Measurements from ENCODE around the gene DHX32. TPM values are rescaled to one million over a fixed set of nuclear protein-coding genes. Genes with fewer than 3 reads are reported as not detected.
"Not testable (repeated sequence)": the region's sequence is repeated elsewhere in the genome, so short reads cannot be mapped to it uniquely, and the experiment has no call there.

DHX32 gene
- total RNA-seq, 1 experiment from 2014 or later = 45.6 TPM

GRCh38 chr10:125900963-125901362 is 19.9 kb upstream of the DHX32 start:
- H3K27me3 Mint-ChIP-seq (ENCODE audit: insufficient read depth, unreplicated experiment); BruUV-seq (replicated peaks); CTCF ChIA-PET; H3K4me3 Mint-ChIP-seq (ENCODE audit: unreplicated experiment); H3K9me3 Mint-ChIP-seq (ENCODE audit: unreplicated experiment); H3K36me3 Mint-ChIP-seq (ENCODE audit: insufficient read depth, unreplicated experiment); intact Hi-C loops (cut with micrococcal nuclease): not testable (repeated sequence)
- DNase-seq (ENCODE audit: unreplicated experiment) = peak; percentile 35
- Mint-ChIP-seq H3K4me1 (ENCODE audit: insufficient read depth, unreplicated experiment) (peaks cover 11% of the 10 kb centered on the region), H3K27ac (ENCODE audit: low read depth, unreplicated experiment) (peak overlapping the region; percentile 47)
- POLR2A ChIA-PET = interaction anchor here (1.0 kb wide), 1 partner anchor 19 kb away, joined by 3 read pairs; no protein-coding TSS in a partner anchor

DNA sequence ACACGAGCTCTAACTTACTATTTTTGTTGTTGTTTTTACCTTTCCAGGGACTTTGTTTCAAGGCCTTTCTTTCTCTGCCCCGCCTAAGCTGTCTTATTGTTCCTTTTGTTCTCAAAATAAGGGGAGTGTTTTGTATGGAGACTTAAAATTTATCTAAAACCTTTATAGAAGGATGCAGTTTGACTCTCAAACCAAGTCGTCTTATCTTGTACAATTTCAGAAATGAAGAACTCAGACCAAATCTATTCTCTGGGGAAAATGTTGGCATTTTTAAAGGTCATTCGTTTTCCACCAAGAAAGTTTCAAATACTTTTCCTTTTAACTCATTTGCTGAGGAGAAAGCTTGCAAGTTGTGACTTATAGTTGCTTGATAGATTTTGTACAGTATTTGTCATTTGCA is 16.2 kb upstream of the DHX32 start:
- ChIA-PET CTCF (interaction anchor here (0.9 to 1.9 kb wide), 2 partner anchors 29 to 37 kb away, joined by 3 to 7 read pairs; no protein-coding TSS in a partner anchor), POLR2A (interaction anchor here (0.9 to 1.6 kb wide), 6 partner anchors 11 to 34 kb away, joined by 3 to 5 read pairs (median 4); no protein-coding TSS in a partner anchor)
- DNase-seq (ENCODE audit: unreplicated experiment); H3K27me3 Mint-ChIP-seq (ENCODE audit: insufficient read depth, unreplicated experiment); H3K9me3 Mint-ChIP-seq (ENCODE audit: unreplicated experiment); BruUV-seq (replicated peaks); H3K36me3 Mint-ChIP-seq (ENCODE audit: insufficient read depth, unreplicated experiment); intact Hi-C loops (cut with micrococcal nuclease): not testable (repeated sequence)
- peaks cover 24% of the 10 kb centered on the region for H3K4me1 Mint-ChIP-seq (ENCODE audit: insufficient read depth, unreplicated experiment)
- H3K27ac Mint-ChIP-seq (ENCODE audit: low read depth, unreplicated experiment) = peak overlapping the region; percentile 61
- H3K4me3 Mint-ChIP-seq (ENCODE audit: unreplicated experiment) = peak overlapping the region; percentile 80

GRCh38 chr10:125896088-125896934 is 15.2 kb upstream of the DHX32 start, which contains the start of gene FANK1:
TSS of gene FANK1 (plus strand) at chr10:125896564. CDS start at chr10:125896643, 79 bp downstream.
- CTCF ChIA-PET = interaction anchor here (0.6 to 0.9 kb wide), 2 partner anchors 28 to 61 kb away, joined by 3 read pairs; no protein-coding TSS in a partner anchor
- H3K27me3 Mint-ChIP-seq (ENCODE audit: insufficient read depth, unreplicated experiment); intact Hi-C loops (cut with micrococcal nuclease); H3K9me3 Mint-ChIP-seq (ENCODE audit: unreplicated experiment); H3K36me3 Mint-ChIP-seq (ENCODE audit: insufficient read depth, unreplicated experiment): not testable (repeated sequence)
- peak; percentile 90 for DNase-seq (ENCODE audit: unreplicated experiment)
- POLR2A ChIA-PET = interaction anchor here (0.7 to 1.6 kb wide), 6 partner anchors 10 to 1378 kb away, joined by 3 to 4 read pairs (median 4); no protein-coding TSS in a partner anchor
- peaks cover 19% of the 10 kb centered on the region for H3K4me1 Mint-ChIP-seq (ENCODE audit: insufficient read depth, unreplicated experiment)
- TSS peak; percentile 46 for BruUV-seq (replicated peaks)
- peak within 1 kb of the TSS; percentile 96 for H3K4me3 Mint-ChIP-seq (ENCODE audit: unreplicated experiment)
- peak within 1 kb of the TSS; percentile 94 for H3K27ac Mint-ChIP-seq (ENCODE audit: low read depth, unreplicated experiment)

GRCh38 chr10:125895130-125896087 is 14.3 kb upstream of the DHX32 start:
- peak; percentile 57 for DNase-seq (ENCODE audit: unreplicated experiment)
- H3K36me3 Mint-ChIP-seq (ENCODE audit: insufficient read depth, unreplicated experiment); intact Hi-C loops (cut with micrococcal nuclease); H3K27me3 Mint-ChIP-seq (ENCODE audit: insufficient read depth, unreplicated experiment); H3K9me3 Mint-ChIP-seq (ENCODE audit: unreplicated experiment): not testable (repeated sequence)
- CTCF ChIA-PET = interaction anchor here (0.6 to 1.3 kb wide), 2 partner anchors 12 to 68 kb away, joined by 3 read pairs; no protein-coding TSS in a partner anchor
- POLR2A ChIA-PET = interaction anchor here (0.9 to 1.4 kb wide), 3 partner anchors 16 to 28 kb away, joined by 4 to 6 read pairs (median 5); no protein-coding TSS in a partner anchor
- peaks cover 13% of the 10 kb centered on the region for H3K4me1 Mint-ChIP-seq (ENCODE audit: insufficient read depth, unreplicated experiment)
- H3K4me3 Mint-ChIP-seq (ENCODE audit: unreplicated experiment) = peak overlapping the region; percentile 96
- peak overlapping the region; percentile 94 for H3K27ac Mint-ChIP-seq (ENCODE audit: low read depth, unreplicated experiment)
- TSS peak; percentile 45 for BruUV-seq (replicated peaks)

- H3K9me3 Mint-ChIP-seq (ENCODE audit: unreplicated experiment); DNase-seq (ENCODE audit: unreplicated experiment); BruUV-seq (replicated peaks); H3K27me3 Mint-ChIP-seq (ENCODE audit: insufficient read depth, unreplicated experiment); intact Hi-C loops (cut with micrococcal nuclease); H3K36me3 Mint-ChIP-seq (ENCODE audit: insufficient read depth, unreplicated experiment): not testable (repeated sequence)
- ChIA-PET CTCF (interaction anchor here (1.3 kb wide), 1 partner anchor 10 kb away, joined by 3 read pairs; no protein-coding TSS in a partner anchor), POLR2A (interaction anchor here (0.6 kb wide), 1 partner anchor 28 kb away, joined by 3 read pairs; no protein-coding TSS in a partner anchor)
- H3K27ac Mint-ChIP-seq (ENCODE audit: low read depth, unreplicated experiment) = peak overlapping the region; percentile 24
- H3K4me1 Mint-ChIP-seq (ENCODE audit: insufficient read depth, unreplicated experiment) = peaks cover 13% of the 10 kb centered on the region
- peak overlapping the region; percentile 96 for H3K4me3 Mint-ChIP-seq (ENCODE audit: unreplicated experiment)
These were observed 13.1 kb upstream of the DHX32 start for GRCh38 chr10:125894176-125894575.

DNA sequence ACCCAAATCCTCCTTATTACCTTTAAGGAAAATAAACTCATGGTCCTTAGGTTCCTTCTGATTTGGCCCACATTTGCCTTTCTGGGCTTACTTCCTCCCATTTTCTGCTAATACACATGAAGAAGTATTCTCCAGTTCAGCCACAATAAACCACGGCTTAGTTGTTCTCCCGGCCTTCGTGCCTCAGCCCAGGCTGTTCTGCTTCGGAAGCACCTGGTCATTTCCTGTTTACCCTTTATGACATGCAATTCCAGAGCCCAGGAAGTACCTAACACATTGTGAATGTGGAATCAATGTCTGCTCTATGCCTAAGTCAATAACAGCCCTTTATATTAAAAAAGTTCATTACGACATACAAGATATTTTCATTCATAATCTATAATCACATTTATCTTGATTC is 11.3 kb upstream of the DHX32 start:
- peak; percentile 25 for DNase-seq (ENCODE audit: unreplicated experiment)
- H3K27me3 Mint-ChIP-seq (ENCODE audit: insufficient read depth, unreplicated experiment); intact Hi-C loops (cut with micrococcal nuclease); BruUV-seq (replicated peaks); H3K36me3 Mint-ChIP-seq (ENCODE audit: insufficient read depth, unreplicated experiment); POLR2A ChIA-PET; H3K4me3 Mint-ChIP-seq (ENCODE audit: unreplicated experiment); H3K9me3 Mint-ChIP-seq (ENCODE audit: unreplicated experiment); H3K27ac Mint-ChIP-seq (ENCODE audit: low read depth, unreplicated experiment): not testable (repeated sequence)
- peaks cover 13% of the 10 kb centered on the region for H3K4me1 Mint-ChIP-seq (ENCODE audit: insufficient read depth, unreplicated experiment)
- CTCF ChIA-PET = interaction anchor here (0.6 kb wide), 2 partner anchors 1149 to 1721 kb away, joined by 3 read pairs; no protein-coding TSS in a partner anchor

DNA sequence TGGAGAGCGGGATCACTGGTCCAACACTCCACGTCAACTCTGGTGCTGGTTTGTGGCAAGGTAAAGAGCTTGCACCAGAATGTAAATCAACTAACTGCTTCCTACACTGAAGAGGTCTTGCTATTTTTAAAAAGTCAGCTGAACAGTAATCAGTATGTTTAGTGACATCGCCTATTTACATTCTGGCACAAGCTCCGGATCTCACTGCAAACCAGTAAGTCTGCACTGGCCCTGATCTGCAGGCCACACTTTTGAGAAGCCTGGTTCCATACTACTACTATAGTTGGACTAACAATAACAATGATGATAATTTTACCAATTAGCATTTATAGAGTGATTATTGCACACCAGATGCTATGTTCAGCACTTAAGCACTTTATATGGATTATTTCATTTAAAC is 8.3 kb upstream of the DHX32 start:
- H3K27ac Mint-ChIP-seq (ENCODE audit: low read depth, unreplicated experiment); DNase-seq (ENCODE audit: unreplicated experiment); H3K4me1 Mint-ChIP-seq (ENCODE audit: insufficient read depth, unreplicated experiment); H3K4me3 Mint-ChIP-seq (ENCODE audit: unreplicated experiment); BruUV-seq (replicated peaks); CTCF ChIA-PET; H3K27me3 Mint-ChIP-seq (ENCODE audit: insufficient read depth, unreplicated experiment); H3K9me3 Mint-ChIP-seq (ENCODE audit: unreplicated experiment); H3K36me3 Mint-ChIP-seq (ENCODE audit: insufficient read depth, unreplicated experiment); intact Hi-C loops (cut with micrococcal nuclease): not testable (repeated sequence)
- POLR2A ChIA-PET = interaction anchor here (0.9 kb wide), 1 partner anchor 10 kb away, joined by 3 read pairs; no protein-coding TSS in a partner anchor
